ENCODE measurements around the gene TCF12.

DNA sequence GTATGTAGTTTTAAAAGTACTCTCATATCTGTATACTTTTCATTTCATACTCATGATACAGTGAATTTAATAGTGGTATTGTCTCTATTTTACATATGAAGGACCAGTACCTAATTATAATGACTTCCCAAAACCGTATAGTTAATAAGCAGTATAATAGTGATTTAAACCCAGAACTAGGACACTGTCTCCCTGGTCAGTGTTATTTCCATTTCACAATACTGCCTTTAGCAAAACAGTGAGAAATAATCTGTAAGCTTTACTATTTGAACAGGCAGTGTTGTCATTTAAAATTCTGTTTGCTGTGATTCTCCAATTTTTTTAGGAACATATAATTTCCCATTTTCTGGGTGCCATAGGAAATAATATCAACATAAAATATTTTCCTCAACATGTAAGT lies 116.2 kb downstream of the TCF12 start:
- TF ChIP-seq, protein P1, sequence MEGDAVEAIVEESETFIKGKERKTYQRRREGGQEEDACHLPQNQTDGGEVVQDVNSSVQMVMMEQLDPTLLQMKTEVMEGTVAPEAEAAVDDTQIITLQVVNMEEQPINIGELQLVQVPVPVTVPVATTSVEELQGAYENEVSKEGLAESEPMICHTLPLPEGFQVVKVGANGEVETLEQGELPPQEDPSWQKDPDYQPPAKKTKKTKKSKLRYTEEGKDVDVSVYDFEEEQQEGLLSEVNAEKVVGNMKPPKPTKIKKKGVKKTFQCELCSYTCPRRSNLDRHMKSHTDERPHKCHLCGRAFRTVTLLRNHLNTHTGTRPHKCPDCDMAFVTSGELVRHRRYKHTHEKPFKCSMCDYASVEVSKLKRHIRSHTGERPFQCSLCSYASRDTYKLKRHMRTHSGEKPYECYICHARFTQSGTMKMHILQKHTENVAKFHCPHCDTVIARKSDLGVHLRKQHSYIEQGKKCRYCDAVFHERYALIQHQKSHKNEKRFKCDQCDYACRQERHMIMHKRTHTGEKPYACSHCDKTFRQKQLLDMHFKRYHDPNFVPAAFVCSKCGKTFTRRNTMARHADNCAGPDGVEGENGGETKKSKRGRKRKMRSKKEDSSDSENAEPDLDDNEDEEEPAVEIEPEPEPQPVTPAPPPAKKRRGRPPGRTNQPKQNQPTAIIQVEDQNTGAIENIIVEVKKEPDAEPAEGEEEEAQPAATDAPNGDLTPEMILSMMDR (IDR thresholded peaks at IDR 0.05; ENCODE audit: low read length): no peak
- no peak for TF ChIP-seq EZH2 (IDR thresholded peaks at IDR 0.05; ENCODE audit: borderline replicate concordance, low read length)
